ENCODE data around the gene FAM131C. TPM values are rescaled to one million over a fixed set of nuclear protein-coding genes. Genes with fewer than 3 reads are reported as not detected.

FAM131C gene
- total RNA-seq, 1 donor from 2014 or later = 0.46 TPM

DNA sequence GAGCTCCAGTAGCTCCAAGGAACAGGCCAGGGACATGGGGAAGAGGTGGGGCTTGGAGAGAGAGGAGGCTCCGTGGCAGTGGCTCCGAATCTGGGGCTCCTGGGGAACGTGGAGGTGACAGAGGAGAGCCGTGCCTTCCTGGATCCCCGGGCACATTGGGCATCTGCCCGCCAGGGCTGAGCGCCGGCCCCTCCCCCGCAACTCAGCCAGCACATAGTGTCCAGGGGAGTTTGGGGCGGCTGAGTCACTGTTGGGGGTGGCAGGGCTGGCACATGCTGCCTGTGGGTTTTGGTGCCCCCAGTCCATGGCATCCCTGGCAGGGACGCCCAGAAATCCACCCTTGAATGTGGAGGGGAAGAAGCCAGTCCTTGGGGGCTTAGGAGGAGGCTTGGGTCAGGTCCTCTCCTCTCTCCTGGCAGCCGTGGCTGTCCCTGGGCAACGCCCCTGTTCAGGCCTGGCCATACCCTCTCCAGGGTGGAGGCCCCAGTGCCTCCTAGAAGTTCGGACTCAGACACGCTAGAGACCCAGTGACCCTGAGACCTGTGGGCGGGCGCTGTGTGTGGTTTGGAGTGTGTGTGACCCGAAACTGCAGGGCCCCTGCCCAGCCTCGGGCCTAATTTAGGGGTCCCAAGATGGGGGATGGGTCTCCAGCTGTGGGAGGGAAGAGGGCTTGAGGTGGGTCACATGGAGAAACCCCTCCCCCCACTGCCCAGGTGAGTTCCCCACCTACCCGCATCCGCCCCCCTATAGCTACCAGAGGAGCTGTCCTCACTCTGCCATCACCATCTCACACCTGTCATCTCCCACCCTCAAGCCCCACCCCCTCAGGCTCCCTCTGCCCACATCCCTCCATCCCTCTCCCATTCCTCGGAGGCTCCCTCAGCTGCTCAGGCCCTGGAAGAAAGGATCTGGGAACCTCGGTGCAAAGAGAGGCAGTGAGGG lies 57.2 kb downstream of the FAM131C start:
- H3K4me3 ChIP-seq (ENCODE audit: low read depth, low read length) = no peak overlapping the region
- no peak for DNase-seq (ENCODE audit: low read depth)
- TF ChIP-seq, protein P1, sequence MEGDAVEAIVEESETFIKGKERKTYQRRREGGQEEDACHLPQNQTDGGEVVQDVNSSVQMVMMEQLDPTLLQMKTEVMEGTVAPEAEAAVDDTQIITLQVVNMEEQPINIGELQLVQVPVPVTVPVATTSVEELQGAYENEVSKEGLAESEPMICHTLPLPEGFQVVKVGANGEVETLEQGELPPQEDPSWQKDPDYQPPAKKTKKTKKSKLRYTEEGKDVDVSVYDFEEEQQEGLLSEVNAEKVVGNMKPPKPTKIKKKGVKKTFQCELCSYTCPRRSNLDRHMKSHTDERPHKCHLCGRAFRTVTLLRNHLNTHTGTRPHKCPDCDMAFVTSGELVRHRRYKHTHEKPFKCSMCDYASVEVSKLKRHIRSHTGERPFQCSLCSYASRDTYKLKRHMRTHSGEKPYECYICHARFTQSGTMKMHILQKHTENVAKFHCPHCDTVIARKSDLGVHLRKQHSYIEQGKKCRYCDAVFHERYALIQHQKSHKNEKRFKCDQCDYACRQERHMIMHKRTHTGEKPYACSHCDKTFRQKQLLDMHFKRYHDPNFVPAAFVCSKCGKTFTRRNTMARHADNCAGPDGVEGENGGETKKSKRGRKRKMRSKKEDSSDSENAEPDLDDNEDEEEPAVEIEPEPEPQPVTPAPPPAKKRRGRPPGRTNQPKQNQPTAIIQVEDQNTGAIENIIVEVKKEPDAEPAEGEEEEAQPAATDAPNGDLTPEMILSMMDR (conservative IDR thresholded peaks at IDR 0.05; ENCODE audit: low read depth, low read length) = no peak

GRCh38 chr1:16015491-16015890 lies 58.0 kb downstream of the FAM131C start:
- DNase-seq (ENCODE audit: low read depth) = no peak
- TF ChIP-seq, protein P1 (conservative IDR thresholded peaks at IDR 0.05; ENCODE audit: low read depth, low read length) = no peak

GRCh38 chr1:16014509-16015482 lies 58.7 kb downstream of the FAM131C start:
- DNase-seq (ENCODE audit: low read depth) = no peak
- TF ChIP-seq, protein P1 (conservative IDR thresholded peaks at IDR 0.05; ENCODE audit: low read depth, low read length) = no peak
- H3K4me3 ChIP-seq (ENCODE audit: low read depth, low read length) = no peak overlapping the region

More at GRCh38 chr1:16015491-16015890, 58.0 kb downstream of the FAM131C start:
- no peak overlapping the region for H3K4me3 ChIP-seq (ENCODE audit: low read depth, low read length)

- DNase-seq (ENCODE audit: low read depth) = no peak
- H3K4me3 ChIP-seq (ENCODE audit: low read depth, low read length) = no peak overlapping the region
- TF ChIP-seq, protein P1 (conservative IDR thresholded peaks at IDR 0.05; ENCODE audit: low read depth, low read length) = no peak
Observed at GRCh38 chr1:16013908-16014258, 59.6 kb downstream of the FAM131C start.

- DNase-seq (ENCODE audit: low read depth) = no peak
- TF ChIP-seq, protein P1 (conservative IDR thresholded peaks at IDR 0.05; ENCODE audit: low read depth, low read length) = no peak
- peak overlapping the region; percentile 44 for H3K4me3 ChIP-seq (ENCODE audit: low read depth, low read length)
Observed at GRCh38 chr1:16013220-16013907, 60.1 kb downstream of the FAM131C start.

- DNase-seq (ENCODE audit: low read depth) = no peak
- TF ChIP-seq, protein P1 (conservative IDR thresholded peaks at IDR 0.05; ENCODE audit: low read depth, low read length) = peak; percentile 20
- H3K4me3 ChIP-seq (ENCODE audit: low read depth, low read length) = peak overlapping the region; percentile 44
Observed at GRCh38 chr1:16012590-16013219, 60.7 kb downstream of the FAM131C start.

Measured in epithelial cell of proximal tubule (primary cell).